Cardiac fibroblast (primary cell): ENCODE results near the gene TENM4.

Experiments used
- DNase-seq, 2 donors: peaks; one replicate each; pipeline versions ENCODE4 v3.0.0 to v3.0.0-alpha.2; 2010; ENCODE audit warnings: low read depth in 2 of 2
- H3K4me3 ChIP-seq, 2 donors: replicated peaks in 1 of 2; 1 replicate in 1 of 2; 2 replicates in 1 of 2; pipeline ENCODE4 v1.5.1; 2011; ENCODE audit warnings: low read depth in 2 of 2, low read length in 2 of 2, mild to moderate bottlenecking in 2 of 2, moderate library complexity in 1 of 2
- CTCF ChIP-seq: IDR thresholded peaks from one replicate; pipeline ENCODE4 v1.5.1; 2011; ENCODE audit warnings: low read depth, mild to moderate bottlenecking, low read length, inconsistent platforms

Gene TENM4

GRCh38 chr11:78768971-78769370 is 671.9 kb downstream of the TENM4 start:
- H3K4me3 ChIP-seq, result no peak overlapping the region
- DNase-seq, result no peak
- TF ChIP-seq CTCF, result no peak

DNA sequence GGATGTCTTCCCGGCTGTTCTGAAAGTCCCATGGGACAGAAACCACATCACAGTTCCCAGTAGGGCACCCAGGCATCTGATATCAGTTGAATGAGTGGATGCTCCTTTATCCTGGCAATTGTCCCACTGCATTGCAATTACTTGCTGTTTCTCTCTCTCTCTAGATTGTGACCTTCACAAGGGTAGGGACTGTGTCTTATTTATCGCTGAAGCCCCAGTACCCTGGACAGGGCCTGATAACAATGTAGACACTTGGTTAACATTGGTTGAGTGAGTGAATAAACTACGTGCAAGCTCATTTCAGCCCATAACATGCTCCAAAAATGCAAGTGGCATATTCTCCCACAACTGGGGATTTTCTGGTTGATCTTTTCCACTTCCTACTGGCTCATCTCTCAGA is 672.5 kb downstream of the TENM4 start:
- H3K4me3 ChIP-seq, result no peak overlapping the region
- no peak for TF ChIP-seq CTCF
- no peak for DNase-seq

DNA sequence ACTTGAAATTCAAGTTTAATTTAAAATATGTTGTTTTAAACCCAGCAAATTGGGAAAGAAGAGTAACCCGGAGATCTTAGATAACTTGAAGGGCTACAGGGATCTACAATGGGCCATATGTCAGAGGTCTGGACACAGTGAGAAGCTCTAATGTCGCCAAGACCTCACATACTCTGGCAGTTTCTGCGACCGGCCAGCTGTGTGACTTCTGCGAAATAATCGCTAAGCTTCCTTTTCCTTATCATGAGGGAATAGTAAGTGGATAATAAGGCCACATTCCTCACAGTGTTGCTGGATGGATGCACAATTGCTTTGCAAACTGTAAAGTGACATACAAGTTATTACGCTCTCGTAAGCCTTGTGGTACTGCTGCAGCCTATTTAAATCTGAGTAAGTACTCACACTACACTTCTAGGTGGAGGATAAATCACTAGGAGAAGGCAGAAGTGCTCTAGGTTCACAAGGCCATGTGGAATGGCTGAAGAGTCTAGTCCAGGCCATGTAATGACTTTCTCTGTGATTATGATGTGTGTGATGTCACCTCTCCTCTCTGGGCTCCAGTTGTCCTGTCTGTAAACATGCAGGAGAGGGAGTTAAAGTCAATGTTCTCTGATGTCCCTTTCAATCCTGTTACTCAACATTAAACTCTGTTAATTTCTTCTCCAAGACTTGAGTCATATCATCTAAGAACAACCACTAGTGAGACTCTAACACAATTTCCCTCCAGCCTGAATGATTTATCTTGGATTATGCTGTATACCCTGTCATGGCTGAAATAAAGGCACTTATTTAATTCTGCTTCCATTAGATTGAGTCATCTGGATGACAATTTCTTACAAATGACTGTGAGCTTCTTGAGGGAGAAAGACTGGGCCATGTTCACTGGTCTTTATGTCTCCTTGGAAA is 673.5 kb downstream of the TENM4 start:
- TF ChIP-seq CTCF, result no peak
- no peak for DNase-seq

DNA sequence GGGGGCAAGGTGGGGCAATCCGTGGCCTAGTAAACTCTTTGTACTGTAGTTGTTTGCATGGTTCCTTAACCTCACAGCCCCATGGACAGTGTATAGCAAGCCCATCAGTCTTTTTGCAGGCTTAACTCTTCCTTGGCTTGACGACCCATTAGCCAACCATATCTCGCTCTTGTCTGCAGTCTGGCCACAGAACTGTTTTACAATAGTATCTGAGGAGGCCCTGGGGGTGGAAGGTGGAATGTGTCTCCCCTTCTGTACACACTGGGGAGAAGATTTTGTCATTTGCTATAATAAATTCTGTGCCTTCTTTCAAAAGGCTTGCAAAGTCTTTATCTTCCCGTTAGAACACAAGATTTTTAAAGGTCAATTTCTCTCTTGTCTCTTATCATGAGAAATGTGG is 675.9 kb downstream of the TENM4 start:
- DNase-seq, result peak in 1 of 2 donors; percentile 6
- TF ChIP-seq CTCF, result no peak
- no peak overlapping the region for H3K4me3 ChIP-seq

More for the DNA sequence above, 673.5 kb downstream of the TENM4 start:
- no peak overlapping the region for H3K4me3 ChIP-seq

- TF ChIP-seq CTCF, result no peak
- no peak for DNase-seq
- H3K4me3 ChIP-seq, result no peak overlapping the region
Observed at GRCh38 chr11:78763664-78764063, 677.2 kb downstream of the TENM4 start.

DNA sequence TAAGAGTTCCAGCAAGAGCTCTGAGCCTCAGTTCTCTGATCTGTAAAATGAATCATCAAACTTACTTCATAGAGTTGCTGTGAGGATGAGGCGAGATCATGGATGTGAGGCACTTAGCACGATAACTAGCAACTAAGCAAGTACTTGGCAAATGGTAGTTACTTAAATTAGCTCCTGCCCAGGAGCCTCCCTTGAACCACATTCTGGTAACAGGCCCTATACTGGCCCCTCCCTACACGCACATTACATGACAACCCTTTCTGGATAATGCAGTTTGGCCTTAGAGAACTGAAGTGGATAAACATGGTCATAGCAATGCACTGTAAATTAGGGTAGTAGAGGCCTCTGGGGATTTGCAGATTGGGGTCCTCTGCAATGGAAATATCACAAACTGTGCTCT is 678.7 kb downstream of the TENM4 start:
- TF ChIP-seq CTCF, result no peak
- no peak overlapping the region for H3K4me3 ChIP-seq
- DNase-seq, result no peak
